ENCODE measurements around the gene TEX35.

Gene TEX35

DNA sequence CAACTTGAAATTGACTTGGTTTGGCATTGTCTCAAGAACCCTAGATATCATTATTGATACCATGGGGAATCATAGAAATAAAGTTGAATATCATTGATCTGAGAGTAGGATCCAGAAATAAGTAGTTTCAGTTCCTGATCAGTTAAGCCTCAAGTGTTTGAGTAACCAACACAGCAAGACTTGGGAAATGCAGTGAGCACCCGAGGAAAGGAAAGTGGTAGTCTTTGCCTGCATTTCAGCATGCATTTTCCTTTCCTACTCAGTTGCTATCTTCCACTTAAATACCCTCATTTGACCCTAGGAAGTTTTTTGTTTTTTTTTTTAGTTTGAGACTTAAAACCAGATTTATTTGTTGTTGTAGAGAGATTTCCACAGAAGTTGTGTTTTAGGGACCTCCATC, 35.1 kb upstream of the TEX35 start:
- Histone ChIP-seq H3K27ac (replicated peaks; ENCODE audit: low read length) (no peak overlapping the region), H3K4me1 (ENCODE audit: control insufficient read depth in 2 of 2, insufficient read depth in 1 of 2, low read depth in 1 of 2, low read length in 2 of 2) (no peaks in the 10 kb centered on the region), H3K27me3 (ENCODE audit: control insufficient read depth in 3 of 3, insufficient read depth in 3 of 3, low read depth in 1 of 3, low read length in 3 of 3) (no peaks in the 10 kb centered on the region), H2BK15ac (ENCODE audit: low read length) (no peak overlapping the region), H2BK12ac (ENCODE audit: low read length) (no peak overlapping the region), H2BK5ac (ENCODE audit: low read length) (no peak overlapping the region), H3K18ac (ENCODE audit: low read length) (no peak overlapping the region), H3K9me3 (replicated peaks in 1 of 2; ENCODE audit: control insufficient read depth in 2 of 2, insufficient read depth in 1 of 2, low read depth in 1 of 2, low read length in 2 of 2) (peaks cover 0 to 4% of the 10 kb centered on the region in 2 donors), H4K91ac (ENCODE audit: low read depth, low read length, poor library complexity) (no peak overlapping the region), H2AFZ (ENCODE audit: low read length) (no peak overlapping the region), H3K4me3 (ENCODE audit: low read length in 2 of 2) (no peak overlapping the region), H3K36me3 (replicated peaks in 1 of 2; ENCODE audit: control insufficient read depth in 2 of 2, insufficient read depth in 2 of 2, low read length in 2 of 2) (peaks cover 6 to 41% of the 10 kb centered on the region in 2 donors), H3K4me2 (ENCODE audit: insufficient read depth, low read length, poor library complexity, severe bottlenecking) (no peak overlapping the region), H2BK120ac (ENCODE audit: low read depth, low read length) (no peak overlapping the region), H4K8ac (ENCODE audit: low read depth, low read length) (no peak overlapping the region), H3K4ac (ENCODE audit: low read length) (no peak overlapping the region), H3K79me1 (ENCODE audit: low read depth, low read length) (no peaks in the 10 kb centered on the region), H3K23ac (ENCODE audit: low read depth, low read length, poor library complexity) (no peak overlapping the region), H3K9ac (ENCODE audit: low read depth, low read length, poor library complexity) (no peak overlapping the region), H3K14ac (ENCODE audit: low read length) (no peak overlapping the region), H2AK5ac (ENCODE audit: low read depth, low read length) (no peak overlapping the region)
- no peak for DNase-seq (ENCODE audit: low spot score)
- WGBS, 2 donors (ENCODE audit: extremely low coverage in 2 of 2, insufficient read length in 2 of 2, insufficient replicate concordance in 1 of 2), result no CpG with 5 or more reads among the region's 1 CpG

DNA sequence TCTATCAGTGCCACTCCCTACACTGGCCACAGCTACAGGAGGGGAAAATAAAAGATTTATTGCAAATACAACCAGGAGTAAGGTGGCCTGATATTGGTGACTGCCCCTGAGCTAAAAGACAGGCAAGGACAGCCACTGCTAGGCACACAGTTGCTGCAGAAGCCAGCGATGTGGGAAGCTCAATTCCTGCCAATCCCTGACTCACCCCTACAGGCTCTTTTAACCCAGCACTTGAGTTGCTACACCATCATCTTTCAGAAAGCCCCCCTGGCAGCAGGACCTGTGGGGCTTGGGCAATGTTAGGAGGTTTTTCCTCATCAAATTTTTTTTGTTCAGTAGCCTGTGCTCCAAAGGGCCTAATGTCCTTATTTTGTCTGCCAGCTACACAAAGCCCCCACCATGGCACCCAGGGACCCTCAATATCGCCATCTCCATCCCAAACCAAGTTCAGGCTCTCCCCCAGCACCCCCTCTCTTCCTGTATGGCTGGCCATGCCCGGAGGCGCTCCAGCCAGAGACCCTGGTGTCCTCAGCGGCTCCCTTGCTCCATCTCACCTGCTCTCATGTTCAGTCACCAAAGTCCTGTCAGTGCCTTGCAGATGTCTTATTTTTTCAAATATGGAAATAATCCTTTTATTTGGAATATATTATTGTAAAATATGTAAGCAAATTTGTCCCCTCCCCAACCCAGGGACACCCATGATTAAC, 29.5 kb upstream of the TEX35 start:
- no peak overlapping the region for H2BK15ac ChIP-seq (ENCODE audit: low read length)
- no peak overlapping the region for H2BK120ac ChIP-seq (ENCODE audit: low read depth, low read length)
- no peak overlapping the region for H3K14ac ChIP-seq (ENCODE audit: low read length)
- no peak overlapping the region for H3K27ac ChIP-seq (replicated peaks; ENCODE audit: low read length)
- H2AK5ac ChIP-seq (ENCODE audit: low read depth, low read length), result no peak overlapping the region
- no peak overlapping the region for H3K4ac ChIP-seq (ENCODE audit: low read length)
- no peak overlapping the region for H2AFZ ChIP-seq (ENCODE audit: low read length)
- DNase-seq (ENCODE audit: low spot score), result no peak
- no peak overlapping the region for H3K23ac ChIP-seq (ENCODE audit: low read depth, low read length, poor library complexity)
- H3K18ac ChIP-seq (ENCODE audit: low read length), result no peak overlapping the region
- peaks cover 0 to 1% of the 10 kb centered on the region in 2 donors for H3K4me1 ChIP-seq (ENCODE audit: control insufficient read depth in 2 of 2, insufficient read depth in 1 of 2, low read depth in 1 of 2, low read length in 2 of 2)
- no peaks in the 10 kb centered on the region for H3K27me3 ChIP-seq (ENCODE audit: control insufficient read depth in 3 of 3, insufficient read depth in 3 of 3, low read depth in 1 of 3, low read length in 3 of 3)
- H2BK5ac ChIP-seq (ENCODE audit: low read length), result no peak overlapping the region
- H3K4me3 ChIP-seq (ENCODE audit: low read length in 2 of 2), result no peak overlapping the region
- H4K8ac ChIP-seq (ENCODE audit: low read depth, low read length), result no peak overlapping the region
- no peaks in the 10 kb centered on the region for H3K79me1 ChIP-seq (ENCODE audit: low read depth, low read length)
- H3K9me3 ChIP-seq (replicated peaks in 1 of 2; ENCODE audit: control insufficient read depth in 2 of 2, insufficient read depth in 1 of 2, low read depth in 1 of 2, low read length in 2 of 2), result peaks cover 0 to 4% of the 10 kb centered on the region in 2 donors
- H3K4me2 ChIP-seq (ENCODE audit: insufficient read depth, low read length, poor library complexity, severe bottlenecking), result no peak overlapping the region
- WGBS, 2 donors (ENCODE audit: extremely low coverage in 2 of 2, insufficient read length in 2 of 2, insufficient replicate concordance in 1 of 2), result no CpG with 5 or more reads among the region's 5 CpGs
- H3K9ac ChIP-seq (ENCODE audit: low read depth, low read length, poor library complexity), result no peak overlapping the region
- H2BK12ac ChIP-seq (ENCODE audit: low read length), result no peak overlapping the region
- peaks cover 0 to 6% of the 10 kb centered on the region in 2 donors for H3K36me3 ChIP-seq (replicated peaks in 1 of 2; ENCODE audit: control insufficient read depth in 2 of 2, insufficient read depth in 2 of 2, low read length in 2 of 2)
- H4K91ac ChIP-seq (ENCODE audit: low read depth, low read length, poor library complexity), result no peak overlapping the region

DNA sequence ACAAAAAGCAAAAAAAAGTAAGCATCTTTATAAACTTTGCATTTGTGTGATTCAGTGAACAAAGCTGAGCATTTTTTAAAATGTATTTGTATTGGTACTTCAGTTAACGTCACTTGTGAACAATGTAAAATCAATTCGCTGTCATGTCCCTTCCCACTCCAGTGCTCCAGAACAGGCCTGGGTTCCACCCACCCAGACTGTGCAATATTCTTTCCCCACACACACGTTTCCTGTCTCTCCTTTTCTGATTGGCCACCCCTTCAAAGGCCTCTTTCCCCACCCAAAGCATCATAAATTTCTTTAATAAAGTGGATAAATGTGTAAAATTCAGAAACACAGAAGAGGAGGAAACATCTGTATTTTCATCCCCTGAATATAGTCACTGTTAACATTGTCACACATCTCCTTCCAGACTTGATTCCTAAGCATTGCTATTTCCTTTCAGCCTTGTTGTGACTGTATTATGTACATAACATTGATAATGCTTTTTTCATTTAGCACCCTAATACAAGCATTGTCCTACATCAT, 28.1 kb upstream of the TEX35 start:
- Histone ChIP-seq H3K4ac (ENCODE audit: low read length) (no peak overlapping the region), H3K18ac (ENCODE audit: low read length) (no peak overlapping the region), H2BK15ac (ENCODE audit: low read length) (no peak overlapping the region), H2BK5ac (ENCODE audit: low read length) (no peak overlapping the region), H3K36me3 (replicated peaks in 1 of 2; ENCODE audit: control insufficient read depth in 2 of 2, insufficient read depth in 2 of 2, low read length in 2 of 2) (peaks cover 0 to 6% of the 10 kb centered on the region in 2 donors), H3K79me1 (ENCODE audit: low read depth, low read length) (no peaks in the 10 kb centered on the region), H3K4me2 (ENCODE audit: insufficient read depth, low read length, poor library complexity, severe bottlenecking) (no peak overlapping the region), H3K4me1 (ENCODE audit: control insufficient read depth in 2 of 2, insufficient read depth in 1 of 2, low read depth in 1 of 2, low read length in 2 of 2) (peaks cover 0 to 1% of the 10 kb centered on the region in 2 donors), H3K9me3 (replicated peaks in 1 of 2; ENCODE audit: control insufficient read depth in 2 of 2, insufficient read depth in 1 of 2, low read depth in 1 of 2, low read length in 2 of 2) (peaks cover 0 to 4% of the 10 kb centered on the region in 2 donors), H2BK120ac (ENCODE audit: low read depth, low read length) (no peak overlapping the region), H3K9ac (ENCODE audit: low read depth, low read length, poor library complexity) (no peak overlapping the region), H4K8ac (ENCODE audit: low read depth, low read length) (no peak overlapping the region), H2AFZ (ENCODE audit: low read length) (no peak overlapping the region), H3K14ac (ENCODE audit: low read length) (no peak overlapping the region), H4K91ac (ENCODE audit: low read depth, low read length, poor library complexity) (no peak overlapping the region), H3K27me3 (ENCODE audit: control insufficient read depth in 3 of 3, insufficient read depth in 3 of 3, low read depth in 1 of 3, low read length in 3 of 3) (no peaks in the 10 kb centered on the region), H3K27ac (replicated peaks; ENCODE audit: low read length) (no peak overlapping the region), H3K4me3 (ENCODE audit: low read length in 2 of 2) (no peak overlapping the region), H2AK5ac (ENCODE audit: low read depth, low read length) (no peak overlapping the region), H3K23ac (ENCODE audit: low read depth, low read length, poor library complexity) (no peak overlapping the region), H2BK12ac (ENCODE audit: low read length) (no peak overlapping the region)
- WGBS, 2 donors (ENCODE audit: extremely low coverage in 2 of 2, insufficient read length in 2 of 2, insufficient replicate concordance in 1 of 2), result no CpG with 5 or more reads among the region's 3 CpGs
- no peak for DNase-seq (ENCODE audit: low spot score)

DNA sequence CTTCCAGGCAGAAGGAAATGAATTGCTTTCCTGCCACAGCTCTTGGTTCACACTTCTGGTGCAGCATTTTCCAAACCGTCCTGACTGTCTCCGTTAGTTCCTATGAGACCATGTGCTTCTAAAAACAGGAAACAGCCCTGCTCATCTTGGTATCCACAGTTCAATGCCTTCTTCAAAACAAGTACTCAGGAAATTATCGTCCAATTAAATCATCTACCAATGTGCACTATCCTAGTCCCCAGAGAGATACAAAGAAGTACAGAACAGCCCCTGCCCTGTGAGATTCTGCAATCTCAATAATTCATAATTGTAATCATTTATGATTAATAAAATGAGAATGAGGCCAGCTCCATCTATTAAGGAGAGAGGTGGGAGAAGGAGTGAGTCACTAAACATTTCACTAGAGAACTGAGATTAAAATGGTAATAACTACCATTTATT, 27.3 kb upstream of the TEX35 start:
- H3K79me1 ChIP-seq (ENCODE audit: low read depth, low read length), result no peaks in the 10 kb centered on the region
- H3K18ac ChIP-seq (ENCODE audit: low read length), result no peak overlapping the region
- H3K4me3 ChIP-seq (ENCODE audit: low read length in 2 of 2), result no peak overlapping the region
- no peak overlapping the region for H4K91ac ChIP-seq (ENCODE audit: low read depth, low read length, poor library complexity)
- H3K14ac ChIP-seq (ENCODE audit: low read length), result no peak overlapping the region
- H3K23ac ChIP-seq (ENCODE audit: low read depth, low read length, poor library complexity), result no peak overlapping the region
- H2BK120ac ChIP-seq (ENCODE audit: low read depth, low read length), result no peak overlapping the region
- H3K36me3 ChIP-seq (replicated peaks in 1 of 2; ENCODE audit: control insufficient read depth in 2 of 2, insufficient read depth in 2 of 2, low read length in 2 of 2), result no peaks in the 10 kb centered on the region
- no CpG with 5 or more reads among the region's 3 CpGs for WGBS, 2 donors (ENCODE audit: extremely low coverage in 2 of 2, insufficient read length in 2 of 2, insufficient replicate concordance in 1 of 2)
- peaks cover 0 to 1% of the 10 kb centered on the region in 2 donors for H3K4me1 ChIP-seq (ENCODE audit: control insufficient read depth in 2 of 2, insufficient read depth in 1 of 2, low read depth in 1 of 2, low read length in 2 of 2)
- H3K4ac ChIP-seq (ENCODE audit: low read length), result no peak overlapping the region
- H2AFZ ChIP-seq (ENCODE audit: low read length), result no peak overlapping the region
- H3K9me3 ChIP-seq (replicated peaks in 1 of 2; ENCODE audit: control insufficient read depth in 2 of 2, insufficient read depth in 1 of 2, low read depth in 1 of 2, low read length in 2 of 2), result no peaks in the 10 kb centered on the region
- H2BK12ac ChIP-seq (ENCODE audit: low read length), result no peak overlapping the region
- H3K27me3 ChIP-seq (ENCODE audit: control insufficient read depth in 3 of 3, insufficient read depth in 3 of 3, low read depth in 1 of 3, low read length in 3 of 3), result no peaks in the 10 kb centered on the region
- no peak overlapping the region for H2AK5ac ChIP-seq (ENCODE audit: low read depth, low read length)
- no peak for DNase-seq (ENCODE audit: low spot score)
- H3K4me2 ChIP-seq (ENCODE audit: insufficient read depth, low read length, poor library complexity, severe bottlenecking), result no peak overlapping the region
- H3K9ac ChIP-seq (ENCODE audit: low read depth, low read length, poor library complexity), result no peak overlapping the region
- H2BK15ac ChIP-seq (ENCODE audit: low read length), result no peak overlapping the region
- H3K27ac ChIP-seq (replicated peaks; ENCODE audit: low read length), result no peak overlapping the region
- no peak overlapping the region for H4K8ac ChIP-seq (ENCODE audit: low read depth, low read length)
- no peak overlapping the region for H2BK5ac ChIP-seq (ENCODE audit: low read length)

Measured in neuronal stem cell (in vitro differentiated cells).